ENCODE data around the gene NME7.

Gene NME7

GRCh38 chr1:169202791-169203665 lies 164.6 kb downstream of the NME7 start:
- Histone ChIP-seq H3K27me3 (no peaks in the 10 kb centered on the region), H3K27ac (no peak overlapping the region), H3K36me3 (no peaks in the 10 kb centered on the region), H3K9me3 (no peaks in the 10 kb centered on the region), H3K4me1 (peaks cover 0 to 10% (median 3%) of the 10 kb centered on the region in 4 donors), H3K4me3 (no peak overlapping the region)
- DNase-seq, result no peak
- intact Hi-C loops (cut with DNase I; ENCODE audit: low total_unique reads), result no loop called here
- TF ChIP-seq CTCF (IDR thresholded peaks at IDR 0.05), result no peak

GRCh38 chr1:169201084-169201619 lies 166.4 kb downstream of the NME7 start:
- Histone ChIP-seq H3K36me3 (no peaks in the 10 kb centered on the region), H3K27ac (no peak overlapping the region), H3K4me3 (no peak overlapping the region), H3K9me3 (no peaks in the 10 kb centered on the region), H3K27me3 (no peaks in the 10 kb centered on the region), H3K4me1 (no peaks in the 10 kb centered on the region)
- intact Hi-C loops (cut with DNase I; ENCODE audit: low total_unique reads), result no loop called here
- no peak for TF ChIP-seq CTCF (IDR thresholded peaks at IDR 0.05)
- DNase-seq, result no peak

GRCh38 chr1:169200319-169200718 lies 167.3 kb downstream of the NME7 start:
- Histone ChIP-seq H3K27me3 (no peaks in the 10 kb centered on the region), H3K4me1 (no peaks in the 10 kb centered on the region), H3K27ac (no peak overlapping the region), H3K4me3 (no peak overlapping the region), H3K36me3 (no peaks in the 10 kb centered on the region), H3K9me3 (no peaks in the 10 kb centered on the region)
- DNase-seq, result no peak
- TF ChIP-seq CTCF (IDR thresholded peaks at IDR 0.05), result no peak
- intact Hi-C loops (cut with DNase I; ENCODE audit: low total_unique reads), result no loop called here

- intact Hi-C loops (cut with DNase I; ENCODE audit: low total_unique reads), result no loop called here
Measured at GRCh38 chr1:169196581-169196980, 171.0 kb downstream of the NME7 start.

GRCh38 chr1:169196161-169196560 lies 171.4 kb downstream of the NME7 start:
- TF ChIP-seq CTCF (IDR thresholded peaks at IDR 0.05), result no peak
- intact Hi-C loops (cut with DNase I; ENCODE audit: low total_unique reads), result no loop called here
- no peak for DNase-seq
- no peak overlapping the region for H3K4me3 ChIP-seq
- peaks cover 0 to 13% (median 0%) of the 10 kb centered on the region in 4 donors for H3K4me1 ChIP-seq
- H3K27ac ChIP-seq, result no peak overlapping the region
- no peaks in the 10 kb centered on the region for H3K27me3 ChIP-seq
- H3K36me3 ChIP-seq, result no peaks in the 10 kb centered on the region
- H3K9me3 ChIP-seq, result no peaks in the 10 kb centered on the region

More at GRCh38 chr1:169196581-169196980, 171.0 kb downstream of the NME7 start:
- H3K4me3 ChIP-seq, result no peak overlapping the region
- H3K27ac ChIP-seq, result no peak overlapping the region
- no peaks in the 10 kb centered on the region for H3K9me3 ChIP-seq
- no peaks in the 10 kb centered on the region for H3K27me3 ChIP-seq
- no peaks in the 10 kb centered on the region for H3K36me3 ChIP-seq
- no peak for TF ChIP-seq CTCF (IDR thresholded peaks at IDR 0.05)
- DNase-seq, result no peak
- H3K4me1 ChIP-seq, result peaks cover 0 to 13% (median 0%) of the 10 kb centered on the region in 4 donors
